GM12878 (cell line): ENCODE results near the gene UBE2QL1. TPM values are rescaled to one million over a fixed set of nuclear protein-coding genes. Genes with fewer than 3 reads are reported as not detected.

Experiments
- ATAC-seq: fragments of 200-7000 bp; cut with Tn5 transposase; 3 replicates; pipeline ENCODE4 v1.9.1; 2020; ENCODE audit warnings: mild to moderate bottlenecking, moderate library complexity
- BruUV-seq: library from RNA; stranded (reverse); fragments of 400-500 nt; replicated peaks from 2 replicates; lab custom pipeline; 2021; lab: Mats Ljungman, UMichigan
- CTCF ChIA-PET: fragments of 300-600 bp; sonication (Branson Sonifier 250); formaldehyde crosslinking; extraction: SDS; loops from one replicate; lab custom pipeline; 2021; ENCODE audit warnings: inconsistent platforms; lab: Yijun Ruan, JAX
- POLR2A ChIA-PET: fragments of 350-600 bp; formaldehyde crosslinking; extraction: SDS; loops from one replicate; lab custom pipeline; 2021; ENCODE audit warnings: inconsistent platforms; lab: Charles Lee
- RAD21 ChIA-PET: fragments of 300-600 bp; sonication (Branson Sonifier 250); formaldehyde crosslinking; loops from one replicate; lab custom pipeline; 2023; ENCODE audit warnings: antibody characterized with exemption; ENCODE audit not compliant: unreplicated experiment; lab: Charles Lee
- SMC1A ChIA-PET: fragments of 300-600 bp; sonication (Branson Sonifier 250); formaldehyde crosslinking; loops from one replicate; lab custom pipeline; 2023; ENCODE audit not compliant: unreplicated experiment, uncharacterized antibody; lab: Charles Lee
- DNase-seq: peaks from one replicate; pipeline ENCODE4 v3.0.0-alpha.2; 2011; ENCODE audit warnings: low read depth, low spot score
- FAIRE-seq: peaks from 3 replicates; lab custom pipeline; 2011; peaks lifted over from hg19 to GRCh38; lab: Jason Lieb, UNC
- H2AFZ ChIP-seq: 2 replicates; pipeline ENCODE4 v1.6.0; 2011; ENCODE audit warnings: low read depth, low read length, control low read depth; ENCODE audit not compliant: control insufficient read depth
- H3K27ac ChIP-seq: 2 replicates; pipeline ENCODE4 v1.5.1; 2011; ENCODE audit warnings: control low read depth; ENCODE audit not compliant: control insufficient read depth, insufficient read depth
- H3K27me3 ChIP-seq, 2 experiments: replicated peaks in 1 of 2; 2 replicates each; pipeline versions ENCODE4 v1.6.0 to v1.6.1; 2011; ENCODE audit warnings: low read length in 1 of 2; ENCODE audit not compliant: control insufficient read depth in 2 of 2, insufficient read depth in 2 of 2
- H3K36me3 ChIP-seq, 2 experiments: 2 replicates each; pipeline ENCODE4 v1.5.1; 2011; ENCODE audit warnings: low read length in 1 of 2; ENCODE audit not compliant: control insufficient read depth in 2 of 2, insufficient read depth in 2 of 2
- H3K4me1 ChIP-seq: 2 replicates; pipeline ENCODE4 v1.6.1; 2011; ENCODE audit warnings: mild to moderate bottlenecking, low read length, moderate library complexity, mixed read lengths; ENCODE audit not compliant: control insufficient read depth, insufficient read depth
- H3K4me2 ChIP-seq: 2 replicates; pipeline ENCODE4 v1.6.0; 2011; ENCODE audit warnings: control low read depth; ENCODE audit not compliant: control insufficient read depth, insufficient read depth
- H3K4me3 ChIP-seq: fragments of 200-600 bp; sonication (generic); 2 replicates; pipeline ENCODE4 v1.5.1; 2016
- H3K79me2 ChIP-seq: 2 replicates; pipeline ENCODE4 v1.6.0; 2011; ENCODE audit warnings: low read length; ENCODE audit not compliant: control insufficient read depth, insufficient read depth
- H3K9ac ChIP-seq: 2 replicates; pipeline ENCODE4 v1.8.0; 2011; ENCODE audit warnings: low read length, control low read depth, mixed read lengths; ENCODE audit not compliant: control insufficient read depth, insufficient read depth
- H3K9me3 ChIP-seq: replicated peaks from 3 replicates; pipeline ENCODE4 v1.5.1; 2011; ENCODE audit warnings: mild to moderate bottlenecking, low read length; ENCODE audit not compliant: control insufficient read depth, insufficient read depth
- H4K20me1 ChIP-seq: 2 replicates; pipeline ENCODE4 v1.6.0; 2011; ENCODE audit not compliant: control insufficient read depth, insufficient read depth
- BACH1 ChIP-seq: fragments of 450-650 bp; IDR thresholded peaks from 2 replicates; pipeline ENCODE4 v1.6.1; 2017; ENCODE audit warnings: mild to moderate bottlenecking, borderline replicate concordance
- BRCA1 ChIP-seq: IDR thresholded peaks from 2 replicates; pipeline ENCODE4 v1.6.1; 2011; ENCODE audit warnings: low read depth, low read length, improper control_type of control experiment
- CHD1 ChIP-seq: IDR thresholded peaks from 2 replicates; pipeline ENCODE4 v1.6.1; 2012; ENCODE audit warnings: low read depth, low read length, improper control_type of control experiment
- FOS ChIP-seq: IDR thresholded peaks from 3 replicates; pipeline ENCODE4 v1.6.1; 2011; ENCODE audit warnings: borderline replicate concordance; ENCODE audit not compliant: insufficient read length; ENCODE audit errors: extremely low read depth
- GABPA ChIP-seq: IDR thresholded peaks from 2 replicates; pipeline ENCODE4 v1.6.1; 2014; ENCODE audit warnings: antibody characterized with exemption, low read depth, mild to moderate bottlenecking, inconsistent platforms
- HCFC1 ChIP-seq: fragments of 150-350 bp; IDR thresholded peaks from 2 replicates; pipeline ENCODE4 v1.6.1; 2014; ENCODE audit warnings: low read length
- IKZF1 ChIP-seq: fragments of 450-650 bp; conservative IDR thresholded peaks from 2 replicates; pipeline ENCODE4 v1.6.1; 2017; ENCODE audit warnings: antibody characterized with exemption, mild to moderate bottlenecking
- KAT2A ChIP-seq: conservative IDR thresholded peaks from 2 replicates; pipeline ENCODE4 v1.6.1; 2011; ENCODE audit warnings: low read depth, low read length; ENCODE audit not compliant: control insufficient read depth
- MTA3 ChIP-seq: IDR thresholded peaks from 2 replicates; pipeline ENCODE4 v1.6.1; 2012; ENCODE audit warnings: low read length, inconsistent platforms, borderline replicate concordance
- NBN ChIP-seq: fragments of 450-650 bp; IDR thresholded peaks from 2 replicates; pipeline ENCODE4 v1.6.1; 2016
- RCOR1 ChIP-seq: conservative IDR thresholded peaks from 2 replicates; pipeline ENCODE4 v1.6.1; 2012; ENCODE audit warnings: low read depth, low read length, improper control_type of control experiment
- ZBTB40 ChIP-seq: fragments of 450-650 bp; IDR thresholded peaks from 2 replicates; pipeline ENCODE4 v1.6.1; 2016; ENCODE audit warnings: mild to moderate bottlenecking, moderate library complexity, borderline replicate concordance
- WGBS: methylation state at CpG from one replicate; pipeline ENCODE4 v1.1.6; 2016; ENCODE audit warnings: low lambda C conversion rate; ENCODE audit not compliant: insufficient replicate concordance, insufficient coverage; ENCODE audit errors: missing lambda C conversion rate; 5-methylcytosine and 5-hydroxymethylcytosine counted together
- in situ Hi-C: fragments of 300-500 bp; cut with MboI; formaldehyde crosslinking; loops from 9 replicates; pipeline ENCODE4 v1.14.3; 2018; ENCODE audit warnings: mixed read lengths
- intact Hi-C: fragments of 100-400 bp; cut with micrococcal nuclease; formaldehyde crosslinking; loops from one replicate; pipeline ENCODE4 v1.14.2; 2022; ENCODE audit not compliant: unreplicated experiment
- polyA plus RNA-seq, 11 experiments: library from polyadenylated mRNA; depleted of rRNA in 4 of 11; unstranded in 6 of 11; stranded (reverse) in 5 of 11; fragments of >200 nt; fragmentation: Nextera tagmentation in 4 of 11; fragmentation: Illumina TruSeq in 1 of 11; extraction: Ambion mirVana in 4 of 11; extraction: Trizol in 1 of 11; gene quantifications; 1 replicate in 1 of 11; 2 replicates in 10 of 11; pipeline versions ENCODE4 v1.2.1 to v1.2.3, GENCODE V29; 2011 to 2016; ENCODE audit warnings: inconsistent platforms in 2 of 11, missing spikeins in 2 of 11, low read depth in 1 of 11
- total RNA-seq, 4 experiments: library from RNA; depleted of rRNA in 3 of 4; stranded (reverse); fragments of >200 nt in 3 of 4; fragmentation: Illumina TruSeq in 1 of 4; extraction: Trizol in 1 of 4; gene quantifications; 2 replicates each; pipeline versions ENCODE4 v1.2.1 to v1.2.3, GENCODE V29; 2013 to 2021

The UBE2QL1 gene
- total and polyA plus RNA-seq, 10 of the 15 experiments (the other 5 are each of a cell fraction or from before 2014, with no cell fraction given) = 0.03 to 0.62 (median 0.04) TPM; not detected in 6

GRCh38 chr5:6431214-6432195 is 17.2 kb upstream of the UBE2QL1 start:
- in situ Hi-C loops = no loop called here
- H3K9ac ChIP-seq = no peak overlapping the region
- H3K27me3 ChIP-seq = peaks cover 0 to 3% of the 10 kb centered on the region in 2 experiments; a peak in 2 of 4 replicates
- H3K9me3 ChIP-seq = no peaks in the 10 kb centered on the region; the same call in 2 of the 3 replicates
- no peaks in the 10 kb centered on the region for H4K20me1 ChIP-seq
- H3K4me3 ChIP-seq = no peak overlapping the region
- ChIA-PET SMC1A (no interaction called here), RAD21 (no interaction called here), CTCF (interaction anchor here (1.0 to 1.6 kb wide), 2 partner anchors 53 to 265 kb away, joined by 3 to 5 read pairs; partner anchors contain the start of gene MED10)
- 34% methylated on average over 6 of the region's 6 CpGs for WGBS
- H2AFZ ChIP-seq = no peak overlapping the region
- no peak for ATAC-seq
- no peak overlapping the region for H3K27ac ChIP-seq
- DNase-seq = no peak
- no peaks in the 10 kb centered on the region for H3K79me2 ChIP-seq
- H3K4me2 ChIP-seq = no peak overlapping the region
- H3K36me3 ChIP-seq = no peaks in the 10 kb centered on the region
- FAIRE-seq = no peak
- no TSS peak for BruUV-seq
- intact Hi-C loops = no loop called here
- no peaks in the 10 kb centered on the region for H3K4me1 ChIP-seq
- TF ChIP-seq BACH1 (no peak), KAT2A (no peak), BRCA1 (no peak), MTA3 (no peak)
- TF ChIP-seq, all 136 proteins: peak for 0
- POLR2A ChIA-PET = no interaction called here

GRCh38 chr5:6432206-6432605 is 16.5 kb upstream of the UBE2QL1 start:
- SMC1A ChIA-PET = no interaction called here
- RAD21 ChIA-PET = no interaction called here
- BruUV-seq = no TSS peak
- WGBS = 55% methylated on average over 9 of the region's 9 CpGs
- Histone ChIP-seq H3K4me1 (no peaks in the 10 kb centered on the region), H3K4me3 (no peak overlapping the region), H3K27ac (no peak overlapping the region), H3K27me3 (peaks cover 0 to 3% of the 10 kb centered on the region in 2 experiments; a peak in 2 of 4 replicates), H3K79me2 (no peaks in the 10 kb centered on the region), H3K9ac (no peak overlapping the region), H2AFZ (no peak overlapping the region), H3K36me3 (no peaks in the 10 kb centered on the region), H3K4me2 (no peak overlapping the region), H3K9me3 (no peaks in the 10 kb centered on the region; the same call in 2 of the 3 replicates), H4K20me1 (no peaks in the 10 kb centered on the region)
- no peak for ATAC-seq
- in situ Hi-C loops (no loop called here), intact Hi-C loops (no loop called here)
- no peak for DNase-seq
- CTCF ChIA-PET = interaction anchor here (1.6 kb wide), 1 partner anchor 265 kb away, joined by 5 read pairs; no protein-coding TSS in a partner anchor
- no peak for FAIRE-seq
- POLR2A ChIA-PET = no interaction called here
- TF ChIP-seq RCOR1 = no peak
- TF ChIP-seq NBN = no peak
- TF ChIP-seq FOS = no peak
- no peak for TF ChIP-seq HCFC1
- no peak for TF ChIP-seq ZBTB40
- no peak for TF ChIP-seq CHD1
- no peak for TF ChIP-seq GABPA
- no peak for TF ChIP-seq IKZF1
